IMR-90 (cell line): Measurements from ENCODE around the gene OR8B4. TPM values are rescaled to one million over a fixed set of nuclear protein-coding genes. Genes with fewer than 3 reads are reported as not detected.

ENCODE experiments used
- ATAC-seq: fragments of 200-7000 bp; cut with Tn5 transposase; 2 replicates; pipeline ENCODE4 v1.9.1; 2020; ENCODE audit warnings: low read depth, mild to moderate bottlenecking, moderate library complexity
- BruUV-seq: library from RNA; stranded (reverse); fragments of 400-500 nt; replicated peaks from 2 replicates; lab custom pipeline; 2021; lab: Mats Ljungman, UMichigan
- CTCF ChIA-PET: fragments of 300-600 bp; formaldehyde crosslinking; extraction: SDS; loops from one replicate; lab custom pipeline; 2021; ENCODE audit warnings: antibody characterized with exemption; lab: Yijun Ruan, JAX
- POLR2A ChIA-PET: fragments of 300-600 bp; sonication (Branson Sonifier 250); formaldehyde crosslinking; loops from one replicate; lab custom pipeline; 2022; ENCODE audit warnings: antibody characterized with exemption; ENCODE audit not compliant: unreplicated experiment; lab: Charles Lee
- DNase-seq: peaks from one replicate; pipeline ENCODE4 v3.0.0; 2013
- H2AFZ ChIP-seq: replicated peaks from 2 replicates; pipeline ENCODE3; 2013; ENCODE audit warnings: low read length, mild to moderate bottlenecking; ENCODE audit not compliant: poor library complexity
- H2AK5ac ChIP-seq: 2 replicates; pipeline ENCODE4 v1.6.1; 2013; ENCODE audit warnings: low read depth, low read length, inconsistent platforms
- H2AK9ac ChIP-seq: replicated peaks from 2 replicates; pipeline ENCODE3; 2013; ENCODE audit warnings: mild to moderate bottlenecking, low read depth, low read length, moderate library complexity; ENCODE audit not compliant: poor library complexity
- H2BK120ac ChIP-seq: 2 replicates; pipeline ENCODE4 v1.6.1; 2013; ENCODE audit warnings: low read depth, low read length, inconsistent platforms
- H2BK15ac ChIP-seq: 3 replicates; pipeline ENCODE4 v1.6.1; 2013; ENCODE audit warnings: low read depth, low read length, inconsistent platforms
- H2BK20ac ChIP-seq: 2 replicates; pipeline ENCODE4 v1.6.1; 2013; ENCODE audit warnings: low read depth, mild to moderate bottlenecking, inconsistent platforms, low read length, moderate library complexity
- H2BK5ac ChIP-seq: 2 replicates; pipeline ENCODE4 v1.6.1; 2013; ENCODE audit warnings: mild to moderate bottlenecking, low read depth, low read length, inconsistent platforms; ENCODE audit not compliant: poor library complexity, severe bottlenecking
- H3K14ac ChIP-seq: replicated peaks from 2 replicates; pipeline ENCODE4 v1.6.1; 2013; ENCODE audit warnings: low read depth, low read length, inconsistent platforms
- H3K18ac ChIP-seq: 2 replicates; pipeline ENCODE4 v1.6.1; 2013; ENCODE audit warnings: low read depth, low read length, control low read depth
- H3K23ac ChIP-seq: 2 replicates; pipeline ENCODE4 v1.6.1; 2013; ENCODE audit warnings: low read depth, low read length, inconsistent platforms
- H3K27ac ChIP-seq: 2 replicates; pipeline ENCODE4 v1.5.1; 2013; ENCODE audit warnings: mild to moderate bottlenecking, control low read depth, low read length; ENCODE audit not compliant: insufficient read depth
- H3K27me3 ChIP-seq: 2 replicates; pipeline ENCODE4 v1.6.1; 2013; ENCODE audit warnings: low read length; ENCODE audit not compliant: control insufficient read depth, insufficient read depth
- H3K36me3 ChIP-seq: 2 replicates; pipeline ENCODE4 v1.6.1; 2013; ENCODE audit warnings: low read length, mixed read lengths; ENCODE audit not compliant: control insufficient read depth, insufficient read depth
- H3K4ac ChIP-seq: 2 replicates; pipeline ENCODE4 v1.6.1; 2013; ENCODE audit warnings: low read depth, low read length, inconsistent platforms
- H3K4me1 ChIP-seq: 2 replicates; pipeline ENCODE4 v1.6.1; 2013; ENCODE audit warnings: low read length, mixed read lengths; ENCODE audit not compliant: control insufficient read depth, insufficient read depth
- H3K4me2 ChIP-seq: 2 replicates; pipeline ENCODE4 v1.6.1; 2013; ENCODE audit warnings: low read depth, mild to moderate bottlenecking, control low read depth, low read length, moderate library complexity
- H3K4me3 ChIP-seq: 2 replicates; pipeline ENCODE4 v1.5.1; 2013; ENCODE audit warnings: low read depth, mild to moderate bottlenecking, control low read depth, low read length, moderate library complexity; ENCODE audit not compliant: insufficient read depth
- H3K56ac ChIP-seq: 2 replicates; pipeline ENCODE4 v1.6.1; 2013; ENCODE audit warnings: low read length, inconsistent platforms; ENCODE audit not compliant: insufficient read depth; ENCODE audit errors: extremely low read depth
- H3K79me1 ChIP-seq, 2 experiments: 2 replicates each; pipeline ENCODE4 v1.6.1; 2013; ENCODE audit warnings: low read length in 2 of 2, inconsistent platforms in 1 of 2, low read depth in 1 of 2
- H3K9ac ChIP-seq: 2 replicates; pipeline ENCODE4 v1.6.1; 2013; ENCODE audit warnings: low read depth, low read length, control low read depth
- H3K9me1 ChIP-seq: 2 replicates; pipeline ENCODE4 v1.6.1; 2013; ENCODE audit warnings: low read length, inconsistent platforms; ENCODE audit not compliant: insufficient read depth
- H3K9me3 ChIP-seq: 2 replicates; pipeline ENCODE4 v1.6.1; 2013; ENCODE audit warnings: low read length; ENCODE audit not compliant: control insufficient read depth, insufficient read depth
- H4K20me1 ChIP-seq: 2 replicates; pipeline ENCODE4 v1.6.1; 2013; ENCODE audit warnings: low read length, inconsistent platforms; ENCODE audit not compliant: insufficient read depth
- H4K5ac ChIP-seq: 2 replicates; pipeline ENCODE4 v1.6.1; 2013; ENCODE audit warnings: mild to moderate bottlenecking, low read depth, low read length, control low read depth
- H4K8ac ChIP-seq, 2 experiments: 2 replicates each; pipeline ENCODE4 v1.6.1; 2013; ENCODE audit warnings: low read depth in 2 of 2, low read length in 2 of 2, control low read depth in 1 of 2, inconsistent platforms in 1 of 2
- H4K91ac ChIP-seq: 2 replicates; pipeline ENCODE4 v1.6.1; 2013; ENCODE audit warnings: low read depth, low read length, inconsistent platforms; ENCODE audit not compliant: insufficient read depth
- BHLHE40 ChIP-seq: fragments of 150-350 bp; IDR thresholded peaks from 2 replicates; pipeline ENCODE4 v1.6.1; 2016; ENCODE audit warnings: mild to moderate bottlenecking, low read depth, low read length
- MAZ ChIP-seq: IDR thresholded peaks from 2 replicates; pipeline ENCODE4 v1.6.1; 2012; ENCODE audit warnings: low read depth, mild to moderate bottlenecking, low read length, improper control_type of control experiment, moderate library complexity, borderline replicate concordance
- POLR2A ChIP-seq: IDR thresholded peaks from 2 replicates; pipeline ENCODE4 v1.6.1; 2012; ENCODE audit warnings: mild to moderate bottlenecking, low read depth, low read length
- RCOR1 ChIP-seq: IDR thresholded peaks from 2 replicates; pipeline ENCODE4 v1.6.1; 2012; ENCODE audit warnings: mild to moderate bottlenecking, low read length, improper control_type of control experiment; ENCODE audit not compliant: insufficient replicate concordance
- RFX5 ChIP-seq: IDR thresholded peaks from 2 replicates; pipeline ENCODE4 v1.8.0; 2012; ENCODE audit warnings: low read depth, mild to moderate bottlenecking, low read length, moderate library complexity
- WGBS, 2 experiments: methylation state at CpG; one replicate each; pipeline versions ENCODE4 v1.1.5 to v1.1.7; 2013; ENCODE audit warnings: missing lambda C conversion rate in 2 of 2; ENCODE audit not compliant: insufficient read length in 1 of 2; ENCODE audit errors: extremely low coverage in 2 of 2; 5-methylcytosine and 5-hydroxymethylcytosine counted together
- dilution Hi-C: fragments of 300-500 bp; cut with HindIII; formaldehyde crosslinking; loops from one replicate; pipeline ENCODE4 v1.14.3; 2018; ENCODE audit warnings: low sequenced_read_pairs; ENCODE audit not compliant: unreplicated experiment
- in situ Hi-C: fragments of 300-500 bp; cut with MboI; formaldehyde crosslinking; loops from 3 replicates; pipeline ENCODE4 v1.14.3; 2019; ENCODE audit warnings: low sequenced_read_pairs, inconsistent platforms, mixed read lengths
- intact Hi-C: fragments of 100-400 bp; cut with micrococcal nuclease; formaldehyde crosslinking; loops from 2 replicates; pipeline ENCODE4 v1.10.0; 2022
- polyA plus RNA-seq, 3 experiments: library from polyadenylated mRNA; depleted of rRNA; stranded (reverse); fragments of >200 nt; gene quantifications; 2 replicates each; pipeline ENCODE4 v1.2.3, GENCODE V29; 2012; ENCODE audit warnings: low replicate concordance in 1 of 3
- total RNA-seq: library from RNA; depleted of rRNA; stranded (reverse); fragments of >200 nt; gene quantifications from 2 replicates; pipeline ENCODE4 v1.2.3, GENCODE V29; 2012
- TF ChIP-seq, protein P1 (sequence below): fragments of 150-350 bp; IDR thresholded peaks from 2 replicates; pipeline ENCODE4 v1.6.1; 2017; ENCODE audit warnings: mild to moderate bottlenecking, antibody characterized with exemption, low read length, low read depth

The OR8B4 gene
- total and polyA plus RNA-seq, 2 of the 4 experiments (the other 2 are of a cell fraction) = not detected

DNA sequence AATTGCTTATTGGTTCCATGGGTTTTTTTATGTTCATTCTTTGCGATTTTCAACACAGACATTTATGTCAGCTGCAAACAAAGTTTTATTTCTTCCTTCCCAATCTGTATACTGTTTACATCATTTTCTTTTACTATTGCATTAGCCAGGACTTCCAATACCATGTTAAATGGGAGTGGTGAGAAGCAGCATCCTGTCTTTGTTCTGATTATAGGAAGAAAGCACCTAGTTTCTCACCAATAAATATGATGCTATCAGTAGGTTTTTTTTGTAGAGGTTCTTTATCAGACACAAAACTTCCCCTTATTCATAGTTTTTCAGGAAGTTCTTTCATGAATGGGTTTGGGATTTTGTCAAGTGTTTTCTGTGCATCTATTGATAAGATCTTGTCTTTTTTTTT, 48.8 kb upstream of the OR8B4 start:
- H2BK120ac ChIP-seq = no peak overlapping the region
- no peak overlapping the region for H3K14ac ChIP-seq
- H2BK20ac ChIP-seq = no peak overlapping the region
- no peaks in the 10 kb centered on the region for H3K79me1 ChIP-seq
- ChIA-PET POLR2A (no interaction called here), CTCF (no interaction called here)
- in situ Hi-C loops (no loop called here), dilution Hi-C loops (no loop called here), intact Hi-C loops (no loop called here)
- no peak overlapping the region for H4K91ac ChIP-seq
- no peak overlapping the region for H3K4ac ChIP-seq
- no peak overlapping the region for H2BK5ac ChIP-seq
- H3K18ac ChIP-seq = no peak overlapping the region
- no peak overlapping the region for H3K4me3 ChIP-seq
- TF ChIP-seq POLR2A (no peak), RCOR1 (no peak), RFX5 (no peak), MAZ (no peak), BHLHE40 (no peak)
- TF ChIP-seq, protein P1, sequence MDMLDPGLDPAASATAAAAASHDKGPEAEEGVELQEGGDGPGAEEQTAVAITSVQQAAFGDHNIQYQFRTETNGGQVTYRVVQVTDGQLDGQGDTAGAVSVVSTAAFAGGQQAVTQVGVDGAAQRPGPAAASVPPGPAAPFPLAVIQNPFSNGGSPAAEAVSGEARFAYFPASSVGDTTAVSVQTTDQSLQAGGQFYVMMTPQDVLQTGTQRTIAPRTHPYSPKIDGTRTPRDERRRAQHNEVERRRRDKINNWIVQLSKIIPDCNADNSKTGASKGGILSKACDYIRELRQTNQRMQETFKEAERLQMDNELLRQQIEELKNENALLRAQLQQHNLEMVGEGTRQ = no peak
- H3K56ac ChIP-seq = no peak overlapping the region
- no TSS peak for BruUV-seq
- H3K9ac ChIP-seq = no peak overlapping the region
- H2AK9ac ChIP-seq = no peak overlapping the region
- H2AFZ ChIP-seq = no peak overlapping the region
- DNase-seq (no peak), ATAC-seq (no peak)
- H4K20me1 ChIP-seq = no peaks in the 10 kb centered on the region
- H3K27ac ChIP-seq = no peak overlapping the region
- H3K27me3 ChIP-seq = peaks cover 10% of the 10 kb centered on the region
- H2BK15ac ChIP-seq = no peak overlapping the region
- H3K23ac ChIP-seq = no peak overlapping the region
- no peak overlapping the region for H2AK5ac ChIP-seq
- no CpG with 5 or more reads among the region's 1 CpG for WGBS, 2 experiments
- H4K8ac ChIP-seq = no peak overlapping the region
- no peaks in the 10 kb centered on the region for H3K4me1 ChIP-seq
- H3K9me3 ChIP-seq = no peaks in the 10 kb centered on the region
- H3K9me1 ChIP-seq = no peaks in the 10 kb centered on the region
- H3K4me2 ChIP-seq = no peak overlapping the region
- no peak overlapping the region for H4K5ac ChIP-seq
- no peaks in the 10 kb centered on the region for H3K36me3 ChIP-seq
